Endometrial microvascular endothelial cells (primary cell): Measurements from ENCODE around the gene HIF1AN. TPM values are rescaled to one million over a fixed set of nuclear protein-coding genes. Genes with fewer than 3 reads are reported as not detected.

Source experiments
- total RNA-seq: library from RNA; depleted of rRNA; stranded (reverse); fragments of >200 nt; gene quantifications from one replicate; pipeline ENCODE4 v1.2.3, GENCODE V29; 2015; ENCODE audit errors: inconsistent ontology term

The HIF1AN gene
- total RNA-seq, 1 donor from 2014 or later = 5.4 TPM

Other genes starting within 250 kb of the HIF1AN start
- 74.7 TPM for gene BLOC1S2, start 249.3 kb upstream of the HIF1AN start, total RNA-seq
- not detected for gene PKD2L1, start 205.7 kb upstream of the HIF1AN start, total RNA-seq
- 45.1 TPM for gene SCD, start 188.7 kb upstream of the HIF1AN start, total RNA-seq
- gene WNT8B, start 72.9 kb upstream of the HIF1AN start, total RNA-seq = not detected
- gene SEC31B, start 16.1 kb upstream of the HIF1AN start, total RNA-seq = 0.93 TPM
- gene NDUFB8, start 6.1 kb upstream of the HIF1AN start, total RNA-seq = 187 TPM
- not detected for gene PAX2, start 209.6 kb downstream of the HIF1AN start, total RNA-seq